KG1 (cell line): ENCODE results near the gene DARS1.
"Not testable (repeated sequence)": the region's sequence is repeated elsewhere in the genome, so short reads cannot be mapped to it uniquely, and the experiment has no call there.

Source experiments
- DNase-seq: peaks from one replicate; lab custom pipeline; 2025; lab: John Stamatoyannopoulos, UW

Gene DARS1

GRCh38 chr2:135984199-135985017, 1.0 kb downstream of the DARS1 start:
- DNase-seq = peak; percentile 42

- DNase-seq = no peak
Observed at GRCh38 chr2:135980434-135981079, 4.9 kb downstream of the DARS1 start.

GRCh38 chr2:135975702-135976101, 9.7 kb downstream of the DARS1 start:
- no peak for DNase-seq

GRCh38 chr2:135974036-135974435, 11.4 kb downstream of the DARS1 start:
- no peak for DNase-seq

GRCh38 chr2:135969655-135970387, 15.6 kb downstream of the DARS1 start:
- DNase-seq = no peak

- DNase-seq = no peak
Observed at GRCh38 chr2:135965756-135966155, 19.7 kb downstream of the DARS1 start.

GRCh38 chr2:135964404-135964803, 21.0 kb downstream of the DARS1 start:
- DNase-seq = not testable (repeated sequence)

- no peak for DNase-seq
Observed at GRCh38 chr2:135963841-135964240, 21.6 kb downstream of the DARS1 start.

- no peak for DNase-seq
Observed at GRCh38 chr2:135962366-135963123, 22.9 kb downstream of the DARS1 start.

GRCh38 chr2:135960656-135961551, 24.5 kb downstream of the DARS1 start:
- no peak for DNase-seq

GRCh38 chr2:135960150-135960549, 25.3 kb downstream of the DARS1 start:
- no peak for DNase-seq

GRCh38 chr2:135958927-135959326, 26.5 kb downstream of the DARS1 start:
- DNase-seq = not testable (repeated sequence)

GRCh38 chr2:135954020-135954601, 31.3 kb downstream of the DARS1 start:
- no peak for DNase-seq

GRCh38 chr2:135952891-135953290, 32.5 kb downstream of the DARS1 start:
- DNase-seq = no peak

- no peak for DNase-seq
Observed at GRCh38 chr2:135951041-135951583, 34.3 kb downstream of the DARS1 start.

GRCh38 chr2:135949451-135950234, 35.8 kb downstream of the DARS1 start:
- DNase-seq = no peak

- no peak for DNase-seq
Observed at GRCh38 chr2:135948642-135949355, 36.6 kb downstream of the DARS1 start.

- no peak for DNase-seq
Observed at GRCh38 chr2:135948141-135948540, 37.3 kb downstream of the DARS1 start.

- no peak for DNase-seq
Observed at GRCh38 chr2:135947483-135947882, 37.9 kb downstream of the DARS1 start.
